HuH-7.5 (cell line): Measurements from ENCODE around the gene SMAD3.
"Not testable (repeated sequence)": the region's sequence is repeated elsewhere in the genome, so short reads cannot be mapped to it uniquely, and the experiment has no call there.

Source experiments
- DNase-seq: peaks from one replicate; pipeline ENCODE4 v3.0.0; 2011; ENCODE audit warnings: low spot score

The SMAD3 gene

GRCh38 chr15:67065531-67066005 lies at the start of gene SMAD3:
Gene SMAD3 (plus strand): TSS chr15:67065602. CDS start chr15:67066155, 553 bp downstream.
- peak; percentile 93 for DNase-seq

- DNase-seq = no peak
These were observed 48.1 kb upstream of the SMAD3 start for GRCh38 chr15:67017311-67017710.

GRCh38 chr15:67018026-67018425 lies 47.4 kb upstream of the SMAD3 start:
- no peak for DNase-seq

- DNase-seq = no peak
These were observed 47.0 kb upstream of the SMAD3 start for GRCh38 chr15:67018441-67018840.

- DNase-seq = no peak
These were observed 46.3 kb upstream of the SMAD3 start for GRCh38 chr15:67019069-67019468.

GRCh38 chr15:67019884-67020520 lies 45.4 kb upstream of the SMAD3 start:
- no peak for DNase-seq

GRCh38 chr15:67020668-67021067 lies 44.7 kb upstream of the SMAD3 start:
- not testable (repeated sequence) for DNase-seq

- no peak for DNase-seq
These were observed 43.9 kb upstream of the SMAD3 start for GRCh38 chr15:67021455-67021854.

GRCh38 chr15:67022587-67023105 lies 42.8 kb upstream of the SMAD3 start:
- DNase-seq = no peak

- no peak for DNase-seq
These were observed 41.7 kb upstream of the SMAD3 start for GRCh38 chr15:67023517-67024313.

- DNase-seq = peak; percentile 86
These were observed 40.9 kb upstream of the SMAD3 start for GRCh38 chr15:67024314-67024997.

GRCh38 chr15:67024998-67025368 lies 40.4 kb upstream of the SMAD3 start:
- DNase-seq = no peak

GRCh38 chr15:67025719-67026609 lies 39.4 kb upstream of the SMAD3 start:
- no peak for DNase-seq

GRCh38 chr15:67026610-67026967 lies 38.8 kb upstream of the SMAD3 start:
- DNase-seq = no peak

GRCh38 chr15:67028440-67028839 lies 37.0 kb upstream of the SMAD3 start:
- DNase-seq = not testable (repeated sequence)

- DNase-seq = no peak
These were observed 35.2 kb upstream of the SMAD3 start for GRCh38 chr15:67030036-67030762.

GRCh38 chr15:67031331-67031730 lies 34.1 kb upstream of the SMAD3 start:
- DNase-seq = no peak

GRCh38 chr15:67032608-67033007 lies 32.8 kb upstream of the SMAD3 start:
- no peak for DNase-seq

GRCh38 chr15:67033012-67033411 lies 32.4 kb upstream of the SMAD3 start:
- DNase-seq = no peak

GRCh38 chr15:67033571-67034044 lies 31.8 kb upstream of the SMAD3 start:
- DNase-seq = no peak

GRCh38 chr15:67035886-67036285 lies 29.5 kb upstream of the SMAD3 start:
- no peak for DNase-seq
